Measurements from ENCODE around the gene TPRA1. TPM values are rescaled to one million over a fixed set of nuclear protein-coding genes. Genes with fewer than 3 reads are reported as not detected.

TPRA1 gene
- total RNA-seq, 1 experiment from 2014 or later: 24.2 TPM

- TF ChIP-seq, protein P1, sequence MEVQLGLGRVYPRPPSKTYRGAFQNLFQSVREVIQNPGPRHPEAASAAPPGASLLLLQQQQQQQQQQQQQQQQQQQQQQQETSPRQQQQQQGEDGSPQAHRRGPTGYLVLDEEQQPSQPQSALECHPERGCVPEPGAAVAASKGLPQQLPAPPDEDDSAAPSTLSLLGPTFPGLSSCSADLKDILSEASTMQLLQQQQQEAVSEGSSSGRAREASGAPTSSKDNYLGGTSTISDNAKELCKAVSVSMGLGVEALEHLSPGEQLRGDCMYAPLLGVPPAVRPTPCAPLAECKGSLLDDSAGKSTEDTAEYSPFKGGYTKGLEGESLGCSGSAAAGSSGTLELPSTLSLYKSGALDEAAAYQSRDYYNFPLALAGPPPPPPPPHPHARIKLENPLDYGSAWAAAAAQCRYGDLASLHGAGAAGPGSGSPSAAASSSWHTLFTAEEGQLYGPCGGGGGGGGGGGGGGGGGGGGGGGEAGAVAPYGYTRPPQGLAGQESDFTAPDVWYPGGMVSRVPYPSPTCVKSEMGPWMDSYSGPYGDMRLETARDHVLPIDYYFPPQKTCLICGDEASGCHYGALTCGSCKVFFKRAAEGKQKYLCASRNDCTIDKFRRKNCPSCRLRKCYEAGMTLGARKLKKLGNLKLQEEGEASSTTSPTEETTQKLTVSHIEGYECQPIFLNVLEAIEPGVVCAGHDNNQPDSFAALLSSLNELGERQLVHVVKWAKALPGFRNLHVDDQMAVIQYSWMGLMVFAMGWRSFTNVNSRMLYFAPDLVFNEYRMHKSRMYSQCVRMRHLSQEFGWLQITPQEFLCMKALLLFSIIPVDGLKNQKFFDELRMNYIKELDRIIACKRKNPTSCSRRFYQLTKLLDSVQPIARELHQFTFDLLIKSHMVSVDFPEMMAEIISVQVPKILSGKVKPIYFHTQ (CRISPR knock-in tag; IDR thresholded peaks at IDR 0.05): no peak
- TF ChIP-seq ZNF263 (CRISPR knock-in tag; IDR thresholded peaks at IDR 0.05; ENCODE audit: low read depth): no peak
Observed at GRCh38 chr3:127577448-127577847, 13.1 kb downstream of the TPRA1 start (continued).

GRCh38 chr3:127574880-127575878 lies 15.4 kb downstream of the TPRA1 start:
- TF ChIP-seq RELA (CRISPR knock-in tag; IDR thresholded peaks at IDR 0.05; ENCODE audit: borderline replicate concordance) (peak; percentile 57; the same call in 1 of the 2 replicates), ELF4 (CRISPR knock-in tag; IDR thresholded peaks at IDR 0.05; ENCODE audit: low read depth) (no peak), CDX4 (CRISPR knock-in tag; IDR thresholded peaks at IDR 0.05; ENCODE audit: borderline replicate concordance) (no peak), NR1H2 (CRISPR knock-in tag; IDR thresholded peaks at IDR 0.05) (no peak), FOXK1 (CRISPR knock-in tag; IDR thresholded peaks at IDR 0.05) (no peak), STAT6 (CRISPR knock-in tag; conservative IDR thresholded peaks at IDR 0.05; ENCODE audit: low read depth) (no peak), CREM (CRISPR knock-in tag; IDR thresholded peaks at IDR 0.05) (no peak), OVOL2 (CRISPR knock-in tag; IDR thresholded peaks at IDR 0.05; ENCODE audit: borderline replicate concordance) (no peak), RORB (CRISPR knock-in tag; IDR thresholded peaks at IDR 0.05) (no peak), FOXP1 (CRISPR knock-in tag; IDR thresholded peaks at IDR 0.05; ENCODE audit: borderline replicate concordance) (0 out of 2 replicates have a peak, but pooled peaks have one; percentile 23), TEAD4 (CRISPR knock-in tag; IDR thresholded peaks at IDR 0.05) (no peak)
- TF ChIP-seq, protein P2, sequence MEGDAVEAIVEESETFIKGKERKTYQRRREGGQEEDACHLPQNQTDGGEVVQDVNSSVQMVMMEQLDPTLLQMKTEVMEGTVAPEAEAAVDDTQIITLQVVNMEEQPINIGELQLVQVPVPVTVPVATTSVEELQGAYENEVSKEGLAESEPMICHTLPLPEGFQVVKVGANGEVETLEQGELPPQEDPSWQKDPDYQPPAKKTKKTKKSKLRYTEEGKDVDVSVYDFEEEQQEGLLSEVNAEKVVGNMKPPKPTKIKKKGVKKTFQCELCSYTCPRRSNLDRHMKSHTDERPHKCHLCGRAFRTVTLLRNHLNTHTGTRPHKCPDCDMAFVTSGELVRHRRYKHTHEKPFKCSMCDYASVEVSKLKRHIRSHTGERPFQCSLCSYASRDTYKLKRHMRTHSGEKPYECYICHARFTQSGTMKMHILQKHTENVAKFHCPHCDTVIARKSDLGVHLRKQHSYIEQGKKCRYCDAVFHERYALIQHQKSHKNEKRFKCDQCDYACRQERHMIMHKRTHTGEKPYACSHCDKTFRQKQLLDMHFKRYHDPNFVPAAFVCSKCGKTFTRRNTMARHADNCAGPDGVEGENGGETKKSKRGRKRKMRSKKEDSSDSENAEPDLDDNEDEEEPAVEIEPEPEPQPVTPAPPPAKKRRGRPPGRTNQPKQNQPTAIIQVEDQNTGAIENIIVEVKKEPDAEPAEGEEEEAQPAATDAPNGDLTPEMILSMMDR (IDR thresholded peaks at IDR 0.05): peak; percentile 98
- TF ChIP-seq, protein P3, sequence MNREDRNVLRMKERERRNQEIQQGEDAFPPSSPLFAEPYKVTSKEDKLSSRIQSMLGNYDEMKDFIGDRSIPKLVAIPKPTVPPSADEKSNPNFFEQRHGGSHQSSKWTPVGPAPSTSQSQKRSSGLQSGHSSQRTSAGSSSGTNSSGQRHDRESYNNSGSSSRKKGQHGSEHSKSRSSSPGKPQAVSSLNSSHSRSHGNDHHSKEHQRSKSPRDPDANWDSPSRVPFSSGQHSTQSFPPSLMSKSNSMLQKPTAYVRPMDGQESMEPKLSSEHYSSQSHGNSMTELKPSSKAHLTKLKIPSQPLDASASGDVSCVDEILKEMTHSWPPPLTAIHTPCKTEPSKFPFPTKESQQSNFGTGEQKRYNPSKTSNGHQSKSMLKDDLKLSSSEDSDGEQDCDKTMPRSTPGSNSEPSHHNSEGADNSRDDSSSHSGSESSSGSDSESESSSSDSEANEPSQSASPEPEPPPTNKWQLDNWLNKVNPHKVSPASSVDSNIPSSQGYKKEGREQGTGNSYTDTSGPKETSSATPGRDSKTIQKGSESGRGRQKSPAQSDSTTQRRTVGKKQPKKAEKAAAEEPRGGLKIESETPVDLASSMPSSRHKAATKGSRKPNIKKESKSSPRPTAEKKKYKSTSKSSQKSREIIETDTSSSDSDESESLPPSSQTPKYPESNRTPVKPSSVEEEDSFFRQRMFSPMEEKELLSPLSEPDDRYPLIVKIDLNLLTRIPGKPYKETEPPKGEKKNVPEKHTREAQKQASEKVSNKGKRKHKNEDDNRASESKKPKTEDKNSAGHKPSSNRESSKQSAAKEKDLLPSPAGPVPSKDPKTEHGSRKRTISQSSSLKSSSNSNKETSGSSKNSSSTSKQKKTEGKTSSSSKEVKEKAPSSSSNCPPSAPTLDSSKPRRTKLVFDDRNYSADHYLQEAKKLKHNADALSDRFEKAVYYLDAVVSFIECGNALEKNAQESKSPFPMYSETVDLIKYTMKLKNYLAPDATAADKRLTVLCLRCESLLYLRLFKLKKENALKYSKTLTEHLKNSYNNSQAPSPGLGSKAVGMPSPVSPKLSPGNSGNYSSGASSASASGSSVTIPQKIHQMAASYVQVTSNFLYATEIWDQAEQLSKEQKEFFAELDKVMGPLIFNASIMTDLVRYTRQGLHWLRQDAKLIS (CRISPR knock-in tag; IDR thresholded peaks at IDR 0.05; ENCODE audit: borderline replicate concordance): no peak
- Mint-ChIP-seq H3K36me3 (peaks cover 7% of the 10 kb centered on the region; the same call in 1 of the 2 replicates), H3K27ac (no peak overlapping the region), H3K4me3 (no peak overlapping the region), H3K27me3 (ENCODE audit: low read depth) (no peaks in the 10 kb centered on the region; the same call in 1 of the 2 replicates), H3K9me3 (no peaks in the 10 kb centered on the region), H3K4me1 (no peaks in the 10 kb centered on the region)
- ChIA-PET CTCF (interaction anchor here (0.5 to 3.0 kb wide), 93 partner anchors 9 to 1090 kb away, joined by 3 to 77 read pairs (median 4); partner anchors contain the start of genes ABTB1, MCM2, MGLL and TPRA1), POLR2A (interaction anchor here (0.7 to 0.9 kb wide), 3 partner anchors 16 to 64 kb away, joined by 3 to 5 read pairs (median 3); no protein-coding TSS in a partner anchor)
- ATAC-seq: peak; percentile 86
- peak; percentile 81 for DNase-seq (ENCODE audit: low spot score)
